ENCODE results near the gene RPRD1B. TPM values are rescaled to one million over a fixed set of nuclear protein-coding genes. Genes with fewer than 3 reads are reported as not detected.

The RPRD1B gene
- total and polyA plus RNA-seq, 2 experiments from 2014 or later: 7.3 to 24.3 TPM

- H3K27ac Mint-ChIP-seq: no peak overlapping the region
- no peaks in the 10 kb centered on the region; the same call in 1 of the 2 replicates for H3K36me3 ChIP-seq (ENCODE audit: insufficient read depth)
Observed at GRCh38 chr20:38029453-38029852, 4.1 kb upstream of the RPRD1B start.

GRCh38 chr20:38031957-38032356, 1.6 kb upstream of the RPRD1B start:
- Histone ChIP-seq H3K4me1 (ENCODE audit: insufficient read depth) (peaks cover 35% of the 10 kb centered on the region), H3K36me3 (ENCODE audit: insufficient read depth) (no peaks in the 10 kb centered on the region; the same call in 1 of the 2 replicates), H3K9me2 (ENCODE audit: insufficient read depth) (no peaks in the 10 kb centered on the region), H4K20me1 (replicated peaks; ENCODE audit: insufficient read depth) (peaks cover 36% of the 10 kb centered on the region), H3K4me3 (peak overlapping the region; percentile 99), H3K27ac (ENCODE audit: low read depth) (no peak overlapping the region), H3F3A (replicated peaks; ENCODE audit: low read depth) (no peaks in the 10 kb centered on the region), H3K27me3 (ENCODE audit: insufficient read depth) (no peaks in the 10 kb centered on the region), H3K4me2 (peak overlapping the region; percentile 98), H2AFZ (no peak overlapping the region), H3K79me2 (replicated peaks; ENCODE audit: insufficient read depth) (peaks cover 94% of the 10 kb centered on the region)
- ATAC-seq (no peak), DNase-seq (ENCODE audit: low spot score) (no peak)
- Mint-ChIP-seq H3K27me3 (ENCODE audit: insufficient read depth, low read depth, poor library complexity) (peaks cover 12% of the 10 kb centered on the region), H3K27ac (no peak overlapping the region), H3K9me3 (no peaks in the 10 kb centered on the region; the same call in 2 of the 3 replicates), H3K4me1 (peaks cover 36% of the 10 kb centered on the region), H3K4me3 (peak overlapping the region; percentile 95), H3K36me3 (ENCODE audit: low read depth) (peaks cover 19% of the 10 kb centered on the region)
- TF ChIP-seq STAT1 (IDR thresholded peaks at IDR 0.05; ENCODE audit: unreplicated experiment) (no peak), CREB1 (CRISPR knock-in tag; IDR thresholded peaks at IDR 0.05; ENCODE audit: low read depth) (no peak), JUNB (IDR thresholded peaks at IDR 0.05; ENCODE audit: unreplicated experiment) (no peak), POLR2AphosphoS5 (IDR thresholded peaks at IDR 0.05; ENCODE audit: low read depth) (no peak), REST (IDR thresholded peaks at IDR 0.05; ENCODE audit: unreplicated experiment) (no peak), EZH2 (IDR thresholded peaks at IDR 0.05; ENCODE audit: low read depth, unreplicated experiment) (no peak)

More at GRCh38 chr20:38029453-38029852, 4.1 kb upstream of the RPRD1B start:
- no peaks in the 10 kb centered on the region for H3K27me3 ChIP-seq (ENCODE audit: insufficient read depth)
- Mint-ChIP-seq H3K36me3 (ENCODE audit: low read depth) (peaks cover 3% of the 10 kb centered on the region; the same call in 2 of the 3 replicates), H3K4me1 (peaks cover 34% of the 10 kb centered on the region), H3K4me3 (no peak overlapping the region), H3K9me3 (no peaks in the 10 kb centered on the region; the same call in 2 of the 3 replicates), H3K27me3 (ENCODE audit: insufficient read depth, low read depth, poor library complexity) (peaks cover 8% of the 10 kb centered on the region)
- H3K4me1 ChIP-seq (ENCODE audit: insufficient read depth): peaks cover 28% of the 10 kb centered on the region
- no peak overlapping the region for H3K4me3 ChIP-seq
- no peak for DNase-seq (ENCODE audit: low spot score)
- no peak overlapping the region for H3K4me2 ChIP-seq
- TF ChIP-seq REST (IDR thresholded peaks at IDR 0.05; ENCODE audit: unreplicated experiment): no peak
- H2AFZ ChIP-seq: no peak overlapping the region
- no peak for ATAC-seq
- H3F3A ChIP-seq (replicated peaks; ENCODE audit: low read depth): no peaks in the 10 kb centered on the region
- no peak overlapping the region for H3K27ac ChIP-seq (ENCODE audit: low read depth)
- H3K9me2 ChIP-seq (ENCODE audit: insufficient read depth): no peaks in the 10 kb centered on the region
- H3K79me2 ChIP-seq (replicated peaks; ENCODE audit: insufficient read depth): peaks cover 94% of the 10 kb centered on the region
- H4K20me1 ChIP-seq (replicated peaks; ENCODE audit: insufficient read depth): peaks cover 28% of the 10 kb centered on the region
